Esophagus muscularis mucosa (tissue), 4 donors: ENCODE data around the gene CD244.

ENCODE experiments used
- EP300 ChIP-seq: sonication (generic); formaldehyde crosslinking; IDR thresholded peaks from one replicate; pipeline ENCODE4 v1.6.1; 2017; ENCODE audit warnings: antibody characterized with exemption
- POLR2A ChIP-seq: fragments of 450-650 bp; IDR thresholded peaks from one replicate; pipeline ENCODE4 v1.6.1; 2017; ENCODE audit warnings: antibody characterized with exemption, moderate library complexity, mild to moderate bottlenecking, low read depth
- POLR2AphosphoS5 ChIP-seq, 2 donors: sonication (generic); formaldehyde crosslinking; IDR thresholded peaks; one replicate each; pipeline ENCODE4 v1.6.1; 2017; ENCODE audit warnings: antibody characterized with exemption in 2 of 2
- TF ChIP-seq, protein P1 (sequence below), 3 experiments: fragments of 200-600 bp in 2 of 3; fragments of 450-650 bp in 1 of 3; sonication (generic) in 2 of 3; IDR thresholded peaks; one replicate each; pipeline ENCODE4 v1.5.1; 2017 to 2019; ENCODE audit warnings: antibody characterized with exemption in 3 of 3, mild to moderate bottlenecking in 2 of 3, moderate library complexity in 1 of 3

DNA sequence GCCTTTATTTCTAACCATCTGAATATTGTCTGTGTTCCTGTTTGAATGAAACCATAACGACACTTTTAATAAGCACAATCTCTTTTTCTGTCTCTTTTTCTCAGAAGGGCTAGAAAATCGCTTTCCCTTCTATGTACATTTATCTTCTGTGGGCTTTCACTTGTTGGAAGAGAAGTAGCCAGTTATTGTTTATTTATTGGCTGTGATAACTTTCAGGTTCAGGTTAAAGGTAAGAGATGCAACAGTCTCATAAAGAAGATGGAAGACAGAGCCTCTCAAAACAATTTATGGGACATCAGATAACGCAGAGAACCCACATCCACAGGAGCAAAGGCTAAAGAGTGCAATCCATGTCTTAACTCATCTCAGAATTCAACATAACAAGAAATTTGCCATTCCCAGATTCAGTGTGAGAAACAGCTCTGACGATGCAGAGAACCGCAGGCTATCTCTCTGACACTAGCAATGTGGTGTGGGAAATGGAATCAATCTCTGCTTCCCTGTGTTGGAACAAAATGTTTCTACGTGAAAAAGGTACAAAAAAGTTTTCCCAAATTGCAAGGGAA lies 4.1 kb upstream of the CD244 start:
- TF ChIP-seq, protein P1, sequence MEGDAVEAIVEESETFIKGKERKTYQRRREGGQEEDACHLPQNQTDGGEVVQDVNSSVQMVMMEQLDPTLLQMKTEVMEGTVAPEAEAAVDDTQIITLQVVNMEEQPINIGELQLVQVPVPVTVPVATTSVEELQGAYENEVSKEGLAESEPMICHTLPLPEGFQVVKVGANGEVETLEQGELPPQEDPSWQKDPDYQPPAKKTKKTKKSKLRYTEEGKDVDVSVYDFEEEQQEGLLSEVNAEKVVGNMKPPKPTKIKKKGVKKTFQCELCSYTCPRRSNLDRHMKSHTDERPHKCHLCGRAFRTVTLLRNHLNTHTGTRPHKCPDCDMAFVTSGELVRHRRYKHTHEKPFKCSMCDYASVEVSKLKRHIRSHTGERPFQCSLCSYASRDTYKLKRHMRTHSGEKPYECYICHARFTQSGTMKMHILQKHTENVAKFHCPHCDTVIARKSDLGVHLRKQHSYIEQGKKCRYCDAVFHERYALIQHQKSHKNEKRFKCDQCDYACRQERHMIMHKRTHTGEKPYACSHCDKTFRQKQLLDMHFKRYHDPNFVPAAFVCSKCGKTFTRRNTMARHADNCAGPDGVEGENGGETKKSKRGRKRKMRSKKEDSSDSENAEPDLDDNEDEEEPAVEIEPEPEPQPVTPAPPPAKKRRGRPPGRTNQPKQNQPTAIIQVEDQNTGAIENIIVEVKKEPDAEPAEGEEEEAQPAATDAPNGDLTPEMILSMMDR (IDR thresholded peaks at IDR 0.05), result no peak
- TF ChIP-seq POLR2A (no peak), POLR2AphosphoS5 (IDR thresholded peaks at IDR 0.05) (no peak), EP300 (no peak)
